NCI-H748 treated with DMSO at 0.1 percent for 48 hours (cell line): ENCODE results near the gene SLC19A2.

Experiments used
- DNase-seq: peaks from one replicate; lab custom pipeline; 2025; lab: John Stamatoyannopoulos, UW

SLC19A2 gene

DNA sequence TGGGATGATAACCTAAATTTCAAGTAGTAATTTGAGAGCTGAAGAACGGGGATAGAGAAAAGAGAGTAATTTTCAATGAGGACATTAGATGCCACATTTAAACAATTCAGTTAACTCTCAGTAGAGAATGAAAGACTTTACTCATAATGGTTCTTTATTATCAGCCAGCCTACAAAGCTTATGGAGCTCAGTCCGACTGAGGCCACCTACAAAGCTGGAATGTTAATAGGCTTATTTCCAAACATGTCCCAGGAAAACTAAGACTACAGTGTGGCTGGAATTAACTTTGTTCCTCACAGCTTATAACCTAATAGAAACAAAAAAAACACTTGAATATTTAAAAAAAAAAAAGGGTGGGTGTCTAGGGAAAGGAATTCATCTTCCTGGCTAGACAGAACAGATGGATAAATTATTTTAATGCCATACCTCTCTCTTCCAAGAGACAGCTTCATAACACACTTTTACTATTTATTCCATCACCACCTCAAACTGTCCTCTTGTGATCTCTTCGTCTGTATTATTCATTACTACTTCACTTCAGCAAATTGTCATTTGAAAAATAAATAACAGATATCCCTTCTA lies 9.8 kb downstream of the SLC19A2 start:
- no peak for DNase-seq

GRCh38 chr1:169474302-169474995 lies 11.3 kb downstream of the SLC19A2 start:
- DNase-seq = no peak

DNA sequence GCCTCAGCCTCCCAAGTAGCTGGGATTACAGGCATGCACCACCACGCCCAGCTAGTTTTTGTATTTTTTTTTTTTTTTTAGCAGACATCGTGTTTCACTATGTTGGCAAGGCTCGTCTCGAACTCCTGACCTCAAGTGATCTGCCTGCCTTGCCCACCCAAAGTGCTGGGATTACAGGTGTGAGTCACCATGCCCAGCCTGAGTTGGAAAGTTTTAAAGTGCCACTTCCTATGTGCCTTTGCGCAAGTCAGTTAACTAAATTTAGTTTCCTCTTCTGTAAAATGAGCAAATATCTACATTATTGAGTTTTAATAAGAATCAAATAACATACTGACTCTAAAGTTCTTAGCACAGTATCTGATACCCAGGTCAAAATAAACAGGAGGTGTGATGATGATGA lies 12.4 kb downstream of the SLC19A2 start:
- DNase-seq = no peak

DNA sequence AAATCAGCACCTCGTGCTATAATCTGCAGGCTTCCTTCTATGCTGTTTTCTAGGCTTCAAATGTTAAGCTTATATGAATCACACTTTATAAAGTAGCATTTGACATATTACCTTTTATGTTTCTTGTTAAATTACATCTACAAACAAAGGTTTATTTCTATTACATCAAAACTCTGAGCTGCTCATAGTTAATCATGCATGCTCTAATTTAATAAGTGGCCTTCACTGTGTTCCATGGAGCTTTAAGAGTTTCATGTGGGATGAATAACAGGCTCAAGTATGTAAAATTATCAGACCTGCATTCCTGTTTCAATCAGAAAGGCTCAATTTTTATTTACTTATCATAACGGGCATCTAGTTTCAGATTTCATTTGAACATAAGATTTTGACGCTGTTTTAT lies 13.0 kb downstream of the SLC19A2 start:
- DNase-seq = no peak

- DNase-seq = no peak
Measured at GRCh38 chr1:169468982-169469381, 16.8 kb downstream of the SLC19A2 start.

DNA sequence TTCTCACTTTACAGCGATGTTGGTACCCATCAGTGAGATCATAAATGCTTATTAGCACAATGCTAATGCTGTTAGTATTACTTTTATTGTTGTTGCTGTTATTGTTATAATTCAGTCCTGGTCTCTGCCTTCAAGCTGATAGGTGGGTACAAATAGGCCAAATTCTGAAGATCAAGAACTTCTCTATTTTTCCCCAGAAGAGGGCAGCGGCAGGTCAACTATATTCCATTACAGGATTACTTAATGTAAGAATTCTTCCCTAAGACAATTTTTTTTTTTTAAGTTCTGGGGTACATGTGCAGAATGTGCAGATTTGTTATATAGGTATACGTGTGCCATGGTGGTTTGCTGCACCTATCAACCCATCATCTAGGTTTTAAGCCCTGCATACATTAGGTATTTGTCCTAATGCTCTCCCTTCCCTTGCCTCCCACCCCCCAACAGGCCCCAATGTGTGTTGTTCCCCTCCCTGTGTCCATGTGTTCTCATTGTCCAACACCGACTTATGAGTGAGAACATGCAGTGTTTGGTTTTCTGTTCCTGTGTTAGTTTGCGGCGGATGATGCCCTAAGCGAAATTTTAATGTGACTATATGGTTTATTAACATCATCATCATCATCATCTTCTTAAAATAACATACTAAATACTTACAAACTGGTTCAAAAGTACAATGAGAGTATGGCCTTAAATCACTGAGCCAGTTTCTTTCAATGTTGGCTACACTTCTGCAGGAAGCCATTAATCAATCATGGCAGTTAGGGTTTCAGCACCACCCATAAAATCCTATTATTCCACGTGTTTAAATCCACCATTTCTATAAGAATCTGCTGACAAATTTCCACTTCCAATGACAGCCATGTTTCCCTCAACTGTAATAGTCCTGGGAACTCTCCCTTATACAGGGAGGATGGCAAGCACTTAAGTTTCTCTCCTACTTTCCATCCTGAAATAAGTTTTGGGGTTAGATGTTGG lies 19.2 kb downstream of the SLC19A2 start:
- DNase-seq = peak; percentile 6

GRCh38 chr1:169465281-169465680 lies 20.5 kb downstream of the SLC19A2 start:
- no peak for DNase-seq

DNA sequence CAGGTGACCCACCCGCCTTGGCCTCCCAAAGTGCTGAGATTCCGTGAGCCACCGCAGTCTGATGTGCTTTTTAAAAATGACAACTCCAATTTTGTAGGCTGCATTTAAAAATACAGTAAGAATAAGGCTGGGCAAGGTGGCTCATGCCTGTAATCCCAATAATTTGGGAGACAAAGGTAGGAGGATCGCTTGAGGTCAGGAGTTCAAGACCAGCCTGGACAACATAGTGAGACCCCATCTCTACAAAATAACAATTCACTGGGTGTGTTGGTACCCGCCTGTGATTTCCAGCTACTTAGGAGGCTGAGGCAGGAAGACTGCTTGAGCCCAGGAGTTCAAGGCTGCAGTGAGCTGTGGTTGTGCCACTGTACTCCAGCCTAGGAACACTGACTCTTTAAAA lies 23.4 kb downstream of the SLC19A2 start:
- no peak for DNase-seq

DNA sequence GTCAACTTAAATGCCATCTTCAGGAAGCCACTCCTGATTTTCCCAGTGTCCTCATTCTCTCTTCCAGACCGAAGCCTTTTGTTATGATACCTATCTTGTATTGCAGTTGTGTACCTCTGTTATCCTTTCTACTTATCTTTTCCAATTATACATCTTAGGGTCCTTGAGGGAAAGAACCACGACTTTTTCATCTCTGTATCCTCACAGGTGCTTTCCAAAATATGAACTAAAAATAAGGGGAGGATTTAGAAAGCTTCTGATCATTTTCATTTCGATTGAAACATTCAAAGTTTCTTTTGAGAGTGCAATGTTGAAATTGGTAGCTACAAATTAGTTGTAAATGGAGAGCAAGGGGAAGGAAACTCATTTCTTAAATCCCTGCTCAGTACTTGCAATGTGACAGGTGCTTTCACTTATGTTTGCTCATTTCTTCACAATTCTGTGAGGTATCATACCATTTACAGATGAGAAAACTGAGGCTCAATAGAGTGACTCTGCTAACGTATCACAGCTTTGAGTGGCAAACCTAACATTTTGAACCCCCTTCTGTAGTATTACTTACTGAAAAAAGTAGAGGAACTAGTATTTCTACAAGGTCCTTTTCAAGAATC lies 24.2 kb downstream of the SLC19A2 start:
- no peak for DNase-seq

DNA sequence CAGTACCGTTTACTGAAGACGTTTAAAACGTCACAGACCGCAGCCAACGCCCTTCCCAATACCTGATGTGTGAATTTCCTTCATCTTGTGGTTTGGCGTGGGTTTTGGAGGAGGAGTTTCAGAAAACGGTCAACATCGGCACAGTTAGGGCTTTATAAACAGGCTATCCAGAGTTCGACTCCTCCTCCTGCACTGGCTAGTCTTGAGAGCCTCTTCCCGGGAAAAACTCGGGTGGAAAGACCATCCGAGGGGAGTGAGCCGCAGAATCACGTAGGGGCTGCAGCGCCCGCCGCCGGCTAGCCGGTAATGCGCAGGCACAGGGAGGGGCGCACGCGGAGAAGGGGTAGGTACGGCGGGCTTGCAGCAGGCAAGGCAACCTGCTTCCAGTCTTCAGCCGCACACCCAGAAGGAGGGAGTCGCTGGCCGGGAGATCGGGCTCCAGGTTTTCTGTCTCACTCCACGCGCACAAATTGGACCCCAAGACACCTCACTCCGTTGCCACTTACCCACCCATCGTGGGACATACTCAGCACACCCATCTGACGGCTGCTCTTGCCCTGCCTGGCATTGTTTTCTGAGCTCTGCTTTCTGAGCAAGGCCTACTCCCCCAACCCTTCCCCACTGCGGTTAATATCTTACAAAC lies 25.4 kb downstream of the SLC19A2 start:
- no peak for DNase-seq

DNA sequence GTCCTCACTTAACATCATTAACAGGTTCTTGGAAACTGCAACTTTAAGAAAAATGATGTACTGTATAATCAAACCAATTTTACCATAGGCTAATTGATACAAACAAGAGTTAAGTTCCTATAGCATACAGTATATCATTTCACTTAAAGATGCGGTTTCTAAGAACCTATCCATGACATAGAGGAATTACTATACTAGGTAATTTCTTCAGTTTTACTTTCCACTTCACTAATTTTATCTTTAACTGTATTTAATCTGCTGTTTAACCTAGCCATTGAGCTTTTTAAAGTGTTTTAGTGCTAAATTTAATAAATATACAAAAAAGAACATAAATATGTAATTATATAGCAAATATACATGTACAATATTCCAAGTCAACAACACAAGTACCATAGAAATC lies 28.3 kb downstream of the SLC19A2 start:
- no peak for DNase-seq

DNA sequence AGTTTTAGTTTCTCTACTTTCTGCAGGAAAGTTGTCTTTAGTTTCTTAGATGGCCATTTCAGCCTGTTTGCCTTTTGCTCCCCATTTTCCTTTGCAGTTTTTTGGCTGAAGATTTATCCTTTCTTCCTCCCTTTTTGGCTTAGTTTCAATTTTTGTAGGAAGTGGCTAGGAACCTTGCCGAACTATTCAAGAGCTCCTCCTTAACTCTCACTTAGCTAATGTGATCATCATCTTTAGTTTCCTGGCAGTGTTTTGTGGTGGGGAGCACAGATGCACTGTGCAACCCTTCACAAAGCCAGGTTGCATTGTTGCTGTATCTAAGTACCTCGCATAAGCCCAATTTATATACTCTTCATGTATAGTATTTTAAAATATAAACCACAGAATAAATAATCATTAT lies 29.7 kb downstream of the SLC19A2 start:
- DNase-seq = no peak

DNA sequence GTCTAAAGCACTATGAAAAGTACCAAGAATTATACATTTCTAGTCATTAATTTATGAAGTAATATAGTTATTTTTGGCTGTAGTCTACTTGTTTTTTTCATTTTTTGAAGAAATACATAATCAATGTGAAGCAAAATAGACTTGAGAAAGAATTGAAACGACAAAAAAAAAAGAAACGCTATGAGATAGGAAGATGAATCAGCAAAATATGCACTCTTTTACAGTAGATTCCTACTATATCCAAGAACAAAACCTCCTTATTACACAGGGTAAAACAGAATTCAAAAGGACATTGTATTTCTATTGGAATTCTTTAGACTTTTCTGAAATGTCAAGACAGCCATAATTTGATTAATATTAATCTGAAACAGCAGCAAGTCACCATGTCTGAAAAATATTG lies 32.8 kb downstream of the SLC19A2 start:
- DNase-seq = no peak

DNA sequence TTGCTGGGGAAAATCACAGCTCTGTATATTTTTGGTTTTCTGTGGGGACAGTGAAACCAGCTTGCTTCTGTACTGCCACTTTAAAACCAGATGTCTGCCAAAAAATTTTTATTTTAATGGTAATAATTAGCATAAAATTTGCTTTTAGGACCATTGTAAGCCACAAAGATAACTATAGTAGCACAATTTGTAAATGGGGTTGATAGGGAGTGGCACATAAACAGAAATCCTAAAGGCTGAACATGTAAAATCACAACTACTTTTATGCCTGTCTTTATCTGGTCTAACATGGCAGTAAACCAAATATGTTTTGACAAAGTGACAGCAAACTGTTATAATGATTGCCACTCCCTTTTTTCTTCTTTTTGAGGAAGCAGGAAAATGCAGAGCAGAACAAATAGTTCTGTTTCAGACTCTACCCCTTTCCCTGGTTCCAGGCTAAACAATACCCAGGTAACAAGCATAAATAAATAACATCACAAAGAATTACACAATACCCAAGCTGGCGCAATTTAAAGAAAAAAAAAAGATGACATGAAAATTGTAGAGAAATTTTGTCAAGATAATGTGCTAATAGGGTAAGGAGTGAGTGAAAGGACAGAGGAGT lies 34.4 kb downstream of the SLC19A2 start:
- no peak for DNase-seq

- DNase-seq = no peak
Measured at GRCh38 chr1:169443923-169444322, 41.8 kb downstream of the SLC19A2 start.

DNA sequence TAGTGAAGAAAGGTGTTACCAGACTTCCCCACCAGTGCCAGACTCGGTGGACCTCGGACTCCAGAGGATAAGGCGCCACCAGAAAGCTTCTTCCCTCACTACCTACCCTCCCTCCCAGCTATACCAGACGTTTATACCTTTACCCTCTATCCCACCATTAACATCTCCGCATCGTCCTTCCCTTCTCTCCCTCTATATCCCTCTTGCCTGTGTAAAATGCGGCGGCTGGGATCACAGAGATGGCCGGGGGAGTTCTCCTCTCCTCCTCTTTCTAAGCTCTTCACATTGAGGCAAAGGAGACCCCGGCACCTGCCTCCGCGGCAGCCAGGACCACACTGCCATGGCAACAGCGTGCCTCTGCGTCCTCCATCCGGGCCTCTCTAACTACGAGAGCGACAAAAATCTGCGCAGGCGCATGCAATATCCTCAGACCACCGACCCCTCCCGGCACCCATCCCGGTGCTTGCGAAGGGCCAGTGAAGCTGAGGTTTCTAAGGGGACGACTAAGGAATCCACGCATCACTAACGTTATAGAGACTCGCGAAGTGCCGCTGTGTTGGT lies 58.6 kb downstream of the SLC19A2 start, which contains the start of gene CCDC181:
Gene CCDC181, minus strand, starts transcription at position 394 of the 561 bp plus-strand sequence. CDS start 2,547 bp downstream, outside the sequence.
- peak; percentile 62 for DNase-seq

DNA sequence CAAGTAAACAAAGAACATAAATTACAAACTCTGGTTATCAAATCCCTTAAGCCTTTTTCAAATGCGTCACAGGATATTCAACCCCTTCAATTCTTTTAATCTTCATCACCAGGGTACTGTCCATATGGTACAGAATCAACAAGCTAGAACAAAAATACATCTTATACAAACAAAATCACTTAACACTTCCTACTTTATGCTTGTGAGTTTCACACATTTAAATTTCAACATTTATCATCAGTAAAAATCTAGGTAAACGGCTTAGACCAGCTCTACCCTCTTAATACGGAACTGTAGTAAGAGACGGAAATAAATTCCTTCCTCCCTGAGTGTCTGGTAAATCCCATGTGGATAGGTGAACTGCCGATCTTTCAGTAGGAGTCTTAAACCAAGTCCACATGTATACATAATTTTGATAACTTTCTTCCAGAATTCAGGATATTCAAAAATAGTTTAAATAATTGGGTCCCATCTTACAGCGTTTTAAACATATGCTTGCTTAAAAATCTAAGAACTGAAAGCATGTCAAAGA lies 59.5 kb downstream of the SLC19A2 start:
- DNase-seq = no peak

DNA sequence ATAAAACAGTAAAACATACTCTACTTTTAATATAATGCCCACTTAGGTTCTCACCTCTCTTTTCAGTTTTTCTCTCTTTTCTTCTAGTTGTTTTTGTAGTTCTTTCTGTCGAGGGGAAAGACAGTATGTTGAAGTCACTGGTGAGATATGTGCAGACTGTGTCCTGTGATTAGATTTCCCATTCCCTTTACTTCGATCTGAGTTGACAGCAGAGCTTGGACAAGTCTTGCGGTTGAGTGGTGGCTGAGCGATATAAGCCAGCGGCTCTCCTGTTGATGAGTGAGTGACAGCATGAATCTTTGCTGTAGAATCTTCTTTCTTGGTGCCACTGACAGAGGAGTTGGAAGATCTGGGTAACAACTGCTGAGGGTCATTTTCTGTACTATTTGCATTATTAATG lies 64.4 kb downstream of the SLC19A2 start:
- DNase-seq = no peak

DNA sequence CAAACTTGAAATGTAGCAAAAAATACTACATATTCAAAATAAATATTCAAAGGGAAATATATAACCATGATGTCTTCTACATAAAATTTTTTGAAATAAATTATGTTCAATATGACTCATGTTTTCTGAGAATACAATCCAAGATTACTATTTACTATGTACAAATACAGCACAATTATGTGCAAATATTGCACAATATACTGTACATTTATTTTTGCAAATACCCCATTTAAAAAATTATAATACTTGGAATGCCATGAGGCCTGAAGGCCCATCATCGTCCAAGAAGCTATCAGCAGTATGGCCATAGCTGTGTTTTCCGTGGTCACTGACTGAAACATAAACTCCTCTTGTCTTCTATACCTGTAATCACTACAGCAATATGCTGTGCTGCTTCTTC lies 70.8 kb downstream of the SLC19A2 start:
- DNase-seq = no peak
